Measurements from ENCODE around the gene RPS24.

DNA sequence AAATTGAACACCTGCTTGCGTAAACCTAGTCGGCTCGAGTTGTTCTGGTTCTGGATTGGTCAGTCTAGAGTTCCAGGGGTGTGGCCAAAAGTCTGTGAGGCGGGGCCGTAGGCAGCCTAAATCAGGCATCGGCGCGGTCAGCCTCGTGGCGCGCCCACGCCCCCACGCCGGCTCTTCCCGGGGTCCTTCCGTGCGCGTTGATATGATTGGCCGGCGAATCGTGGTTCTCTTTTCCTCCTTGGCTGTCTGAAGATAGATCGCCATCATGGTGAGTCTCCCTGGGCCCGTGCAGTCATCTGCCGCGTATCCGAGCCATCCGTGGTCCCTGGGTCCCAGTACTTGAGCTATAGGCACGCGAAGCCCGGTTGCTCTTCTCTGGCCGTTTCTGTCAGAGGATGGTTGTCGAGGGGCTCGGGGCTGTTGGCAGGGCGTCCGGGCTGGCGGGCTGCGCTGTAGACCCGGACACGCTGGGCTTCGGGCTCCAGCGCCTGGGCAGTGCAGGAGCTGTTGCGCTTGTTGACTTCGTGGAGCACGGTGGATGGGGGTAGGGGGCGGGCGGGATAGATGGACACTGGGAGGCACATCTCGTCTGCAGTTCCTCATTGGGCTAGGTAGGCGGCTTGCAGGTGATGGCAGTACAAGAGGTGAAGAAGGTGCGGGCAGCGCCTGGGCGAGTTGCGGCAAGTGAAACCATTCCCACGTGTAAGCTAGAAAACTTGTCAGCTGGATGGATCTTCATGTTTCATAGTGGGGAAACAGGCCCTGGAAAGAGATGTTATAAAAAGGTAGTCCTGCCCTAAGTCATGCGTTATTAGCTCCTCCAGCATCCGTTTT, at the start of gene RPS24:
- TF ChIP-seq, protein P1, sequence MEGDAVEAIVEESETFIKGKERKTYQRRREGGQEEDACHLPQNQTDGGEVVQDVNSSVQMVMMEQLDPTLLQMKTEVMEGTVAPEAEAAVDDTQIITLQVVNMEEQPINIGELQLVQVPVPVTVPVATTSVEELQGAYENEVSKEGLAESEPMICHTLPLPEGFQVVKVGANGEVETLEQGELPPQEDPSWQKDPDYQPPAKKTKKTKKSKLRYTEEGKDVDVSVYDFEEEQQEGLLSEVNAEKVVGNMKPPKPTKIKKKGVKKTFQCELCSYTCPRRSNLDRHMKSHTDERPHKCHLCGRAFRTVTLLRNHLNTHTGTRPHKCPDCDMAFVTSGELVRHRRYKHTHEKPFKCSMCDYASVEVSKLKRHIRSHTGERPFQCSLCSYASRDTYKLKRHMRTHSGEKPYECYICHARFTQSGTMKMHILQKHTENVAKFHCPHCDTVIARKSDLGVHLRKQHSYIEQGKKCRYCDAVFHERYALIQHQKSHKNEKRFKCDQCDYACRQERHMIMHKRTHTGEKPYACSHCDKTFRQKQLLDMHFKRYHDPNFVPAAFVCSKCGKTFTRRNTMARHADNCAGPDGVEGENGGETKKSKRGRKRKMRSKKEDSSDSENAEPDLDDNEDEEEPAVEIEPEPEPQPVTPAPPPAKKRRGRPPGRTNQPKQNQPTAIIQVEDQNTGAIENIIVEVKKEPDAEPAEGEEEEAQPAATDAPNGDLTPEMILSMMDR (IDR thresholded peaks at IDR 0.05), result no peak
- TF ChIP-seq POLR2A (IDR thresholded peaks at IDR 0.05), result no peak

Data from testis (tissue), 2 donors.